Measurements from ENCODE around the gene MIX23. TPM values are rescaled to one million over a fixed set of nuclear protein-coding genes. Genes with fewer than 3 reads are reported as not detected.

MIX23 gene
- total and polyA plus RNA-seq, 2 experiments from 2014 or later: 60.7 to 79.8 TPM

GRCh38 chr3:122331886-122332285 lies 51.1 kb downstream of the MIX23 start:
- Histone ChIP-seq H3K36me3 (no peaks in the 10 kb centered on the region), H3K4me3 (no peak overlapping the region), H3K27ac (no peak overlapping the region), H3K27me3 (no peaks in the 10 kb centered on the region), H3K9me3 (ENCODE audit: low read depth) (no peaks in the 10 kb centered on the region), H3K4me1 (ENCODE audit: low read depth) (no peaks in the 10 kb centered on the region)
- DNase-seq (ENCODE audit: low read depth in 1 of 2, low spot score in 1 of 2): no peak
- no peak for TF ChIP-seq CTCF (IDR thresholded peaks at IDR 0.05; ENCODE audit: low read depth, low read length)

- Histone ChIP-seq H3K9me3 (ENCODE audit: low read depth) (no peaks in the 10 kb centered on the region), H3K4me1 (ENCODE audit: low read depth) (no peaks in the 10 kb centered on the region), H3K4me3 (no peak overlapping the region), H3K36me3 (no peaks in the 10 kb centered on the region), H3K27me3 (no peaks in the 10 kb centered on the region), H3K27ac (no peak overlapping the region)
- no peak for DNase-seq (ENCODE audit: low read depth in 1 of 2, low spot score in 1 of 2)
- TF ChIP-seq CTCF (IDR thresholded peaks at IDR 0.05; ENCODE audit: low read depth, low read length): no peak
These were observed 57.3 kb downstream of the MIX23 start for GRCh38 chr3:122325769-122326168.

- H3K9me3 ChIP-seq (ENCODE audit: low read depth): no peaks in the 10 kb centered on the region
- no peaks in the 10 kb centered on the region for H3K4me1 ChIP-seq (ENCODE audit: low read depth)
- H3K4me3 ChIP-seq: no peak within 1 kb of the TSS
- H3K27me3 ChIP-seq: no peaks in the 10 kb centered on the region
- TF ChIP-seq CTCF (IDR thresholded peaks at IDR 0.05; ENCODE audit: low read depth, low read length): no peak
- no peaks in the 10 kb centered on the region for H3K36me3 ChIP-seq
- no peak within 1 kb of the TSS for H3K27ac ChIP-seq
- peak in 1 of 2 donors; percentile 63 for DNase-seq (ENCODE audit: low read depth in 1 of 2, low spot score in 1 of 2)
These were observed 58.1 kb downstream of the MIX23 start, which contains the start of gene CSTA for GRCh38 chr3:122324871-122325323. Gene CSTA (plus strand): TSS chr3:122325248. CDS start chr3:122325293, 45 bp downstream.

GRCh38 chr3:122322095-122323075 lies 60.6 kb downstream of the MIX23 start:
- H3K4me3 ChIP-seq: no peak overlapping the region
- no peaks in the 10 kb centered on the region for H3K36me3 ChIP-seq
- no peaks in the 10 kb centered on the region for H3K27me3 ChIP-seq
- H3K9me3 ChIP-seq (ENCODE audit: low read depth): no peaks in the 10 kb centered on the region
- no peak overlapping the region for H3K27ac ChIP-seq
- no peak for DNase-seq (ENCODE audit: low read depth in 1 of 2, low spot score in 1 of 2)
- TF ChIP-seq CTCF (IDR thresholded peaks at IDR 0.05; ENCODE audit: low read depth, low read length): no peak
- H3K4me1 ChIP-seq (ENCODE audit: low read depth): no peaks in the 10 kb centered on the region

GRCh38 chr3:122318620-122319019 lies 64.4 kb downstream of the MIX23 start:
- DNase-seq (ENCODE audit: low read depth in 1 of 2, low spot score in 1 of 2): no peak
- no peaks in the 10 kb centered on the region for H3K27me3 ChIP-seq
- H3K4me3 ChIP-seq: no peak overlapping the region
- no peak for TF ChIP-seq CTCF (IDR thresholded peaks at IDR 0.05; ENCODE audit: low read depth, low read length)
- no peaks in the 10 kb centered on the region for H3K4me1 ChIP-seq (ENCODE audit: low read depth)
- no peaks in the 10 kb centered on the region for H3K36me3 ChIP-seq
- no peaks in the 10 kb centered on the region for H3K9me3 ChIP-seq (ENCODE audit: low read depth)
- no peak overlapping the region for H3K27ac ChIP-seq
